HEK293 (cell line): ENCODE results near the gene GALT.

ENCODE experiments used
- CTCF ChIA-PET: fragments of 350-600 bp; formaldehyde crosslinking; extraction: SDS; loops from one replicate; lab custom pipeline; 2021; ENCODE audit warnings: antibody characterized with exemption; lab: Yijun Ruan, JAX
- POLR2A ChIA-PET: fragments of 300-600 bp; formaldehyde crosslinking; extraction: SDS; loops from one replicate; lab custom pipeline; 2020; ENCODE audit warnings: antibody characterized with exemption, inconsistent platforms; lab: Yijun Ruan, JAX
- H3K27ac ChIP-seq: fragments of 200-500 bp; sonication (Bioruptor generic); 2 replicates; pipeline ENCODE4 v1.5.1; 2014; ENCODE audit warnings: low read depth, low read length, control low read depth, inconsistent platforms; ENCODE audit errors: extremely low read depth
- H3K36me3 ChIP-seq, 2 experiments: fragments of 200-500 bp in 1 of 2; sonication (Bioruptor generic) in 1 of 2; 1 replicate in 1 of 2; 2 replicates in 1 of 2; pipeline ENCODE4 v1.5.1; 2014 to 2017; ENCODE audit warnings: inconsistent platforms in 2 of 2, low read length in 2 of 2; ENCODE audit not compliant: control insufficient read depth in 2 of 2, insufficient read depth in 1 of 2
- H3K4me1 ChIP-seq: fragments of 200-500 bp; sonication (Bioruptor generic); 2 replicates; pipeline ENCODE4 v1.5.1; 2014; ENCODE audit warnings: mild to moderate bottlenecking, low read length, inconsistent platforms; ENCODE audit not compliant: control insufficient read depth, insufficient read depth
- H3K4me3 ChIP-seq: 2 replicates; pipeline ENCODE4 v1.5.1; 2011; ENCODE audit warnings: low read depth, mild to moderate bottlenecking, control low read depth, low read length, moderate library complexity
- H3K9me3 ChIP-seq: fragments of 200-500 bp; sonication (Bioruptor generic); 2 replicates; pipeline ENCODE4 v1.5.1; 2014; ENCODE audit warnings: low read depth, low read length, inconsistent platforms; ENCODE audit not compliant: control insufficient read depth, insufficient read depth
- BCL11B ChIP-seq: fragments of 450-650 bp; formaldehyde crosslinking; IDR thresholded peaks from 2 replicates; pipeline ENCODE4 v1.5.1; 2016; ENCODE audit warnings: low read depth, missing biosample characterization, missing genetic modification characterization
- GLI2 ChIP-seq: fragments of 450-650 bp; formaldehyde crosslinking; IDR thresholded peaks from 2 replicates; pipeline ENCODE4; 2017; ENCODE audit warnings: missing biosample characterization, missing genetic modification characterization, low read depth, borderline replicate concordance
- HOXA7 ChIP-seq: sonication (generic); formaldehyde crosslinking; IDR thresholded peaks from 2 replicates; pipeline ENCODE4 v1.8.1; 2022; ENCODE audit warnings: missing genetic modification reagents, borderline replicate concordance
- HOXC10 ChIP-seq: sonication (generic); formaldehyde crosslinking; IDR thresholded peaks from 2 replicates; pipeline ENCODE4 v1.8.1; 2023; ENCODE audit warnings: mild to moderate bottlenecking, missing genetic modification reagents
- SCRT1 ChIP-seq: fragments of 450-650 bp; formaldehyde crosslinking; IDR thresholded peaks from 2 replicates; pipeline ENCODE4 v1.5.1; 2016; ENCODE audit warnings: missing biosample characterization, missing genetic modification characterization, borderline replicate concordance
- ZBTB20 ChIP-seq: fragments of 450-650 bp; formaldehyde crosslinking; IDR thresholded peaks from 2 replicates; pipeline ENCODE4 v1.5.1; 2016; ENCODE audit warnings: missing biosample characterization, missing genetic modification characterization
- ZNF121 ChIP-seq: fragments of 450-650 bp; formaldehyde crosslinking; IDR thresholded peaks from 2 replicates; pipeline ENCODE4 v1.5.1; 2016; ENCODE audit warnings: missing biosample characterization, missing genetic modification characterization
- ZNF2 ChIP-seq: fragments of 450-650 bp; formaldehyde crosslinking; IDR thresholded peaks from 2 replicates; pipeline ENCODE4 v1.5.1; 2016; ENCODE audit warnings: missing biosample characterization, missing genetic modification characterization
- ZNF394 ChIP-seq: fragments of 450-650 bp; formaldehyde crosslinking; IDR thresholded peaks from 2 replicates; pipeline ENCODE4 v1.5.1; 2016; ENCODE audit warnings: missing biosample characterization, missing genetic modification characterization, mild to moderate bottlenecking, moderate library complexity, borderline replicate concordance
- ZNF404 ChIP-seq: fragments of 450-650 bp; formaldehyde crosslinking; IDR thresholded peaks from 2 replicates; pipeline ENCODE4 v1.5.1; 2017; ENCODE audit warnings: missing biosample characterization, missing genetic modification characterization
- ZNF433 ChIP-seq: fragments of 450-650 bp; formaldehyde crosslinking; IDR thresholded peaks from 2 replicates; pipeline ENCODE4 v1.5.1; 2016; ENCODE audit warnings: missing biosample characterization, missing genetic modification characterization, low read depth
- ZNF549 ChIP-seq: fragments of 450-650 bp; IDR thresholded peaks from 2 replicates; pipeline ENCODE4 v1.5.1; 2018; ENCODE audit warnings: missing biosample characterization, missing genetic modification characterization, mild to moderate bottlenecking, inconsistent platforms, moderate library complexity
- ZNF600 ChIP-seq: fragments of 450-650 bp; formaldehyde crosslinking; IDR thresholded peaks from 2 replicates; pipeline ENCODE4 v1.5.1; 2016; ENCODE audit warnings: missing biosample characterization, missing genetic modification characterization
- ZNF610 ChIP-seq: fragments of 450-650 bp; formaldehyde crosslinking; IDR thresholded peaks from 2 replicates; pipeline ENCODE4 v1.5.1; 2016; ENCODE audit warnings: missing biosample characterization, missing genetic modification characterization, borderline replicate concordance
- ZNF621 ChIP-seq: fragments of 450-650 bp; formaldehyde crosslinking; IDR thresholded peaks from 2 replicates; pipeline ENCODE4 v1.5.1; 2017; ENCODE audit warnings: missing biosample characterization, missing genetic modification characterization
- ZNF623 ChIP-seq: fragments of 450-650 bp; formaldehyde crosslinking; IDR thresholded peaks from 2 replicates; pipeline ENCODE4 v1.5.1; 2016; ENCODE audit warnings: missing biosample characterization, missing genetic modification characterization
- ZNF654 ChIP-seq: fragments of 450-650 bp; formaldehyde crosslinking; IDR thresholded peaks from 2 replicates; pipeline ENCODE4 v1.5.1; 2016; ENCODE audit warnings: low read depth, missing biosample characterization, missing genetic modification characterization
- ZNF660 ChIP-seq: fragments of 450-650 bp; IDR thresholded peaks from 2 replicates; pipeline ENCODE4 v1.5.1; 2018; ENCODE audit warnings: missing biosample characterization, mild to moderate bottlenecking, missing genetic modification characterization
- ZNF670 ChIP-seq: fragments of 450-650 bp; formaldehyde crosslinking; IDR thresholded peaks from 2 replicates; pipeline ENCODE4 v1.5.1; 2016; ENCODE audit warnings: missing biosample characterization, missing genetic modification characterization, low read depth
- ZNF830 ChIP-seq: fragments of 450-650 bp; IDR thresholded peaks from 2 replicates; pipeline ENCODE4 v1.5.0; 2018; ENCODE audit warnings: missing biosample characterization, missing genetic modification characterization, low read depth, mild to moderate bottlenecking, moderate library complexity
- TF ChIP-seq, protein P1 (sequence below): fragments of 450-650 bp; formaldehyde crosslinking; IDR thresholded peaks from 2 replicates; pipeline ENCODE4 v1.5.1; 2016; ENCODE audit warnings: missing biosample characterization, missing genetic modification characterization
- TF ChIP-seq, protein P2 (sequence below): fragments of 450-650 bp; formaldehyde crosslinking; conservative IDR thresholded peaks from 2 replicates; pipeline ENCODE4 v1.5.1; 2016; ENCODE audit warnings: low read depth, missing biosample characterization, missing genetic modification characterization
- TF ChIP-seq, protein P3 (sequence below): fragments of 450-650 bp; formaldehyde crosslinking; IDR thresholded peaks from 2 replicates; pipeline ENCODE4 v1.5.1; 2016; ENCODE audit warnings: missing biosample characterization, missing genetic modification characterization
- TF ChIP-seq, protein P4 (sequence below): fragments of 450-650 bp; formaldehyde crosslinking; IDR thresholded peaks from 2 replicates; pipeline ENCODE4 v1.5.1; 2016; ENCODE audit warnings: missing biosample characterization, missing genetic modification characterization
- TF ChIP-seq, protein P5 (sequence below): fragments of 450-650 bp; formaldehyde crosslinking; IDR thresholded peaks from 2 replicates; pipeline ENCODE4 v1.5.1; 2016; ENCODE audit warnings: missing biosample characterization, missing genetic modification characterization
- TF ChIP-seq, protein P6 (sequence below): fragments of 450-650 bp; formaldehyde crosslinking; IDR thresholded peaks from 2 replicates; pipeline ENCODE4 v1.5.1; 2016; ENCODE audit warnings: missing biosample characterization, missing genetic modification characterization

Gene GALT

DNA sequence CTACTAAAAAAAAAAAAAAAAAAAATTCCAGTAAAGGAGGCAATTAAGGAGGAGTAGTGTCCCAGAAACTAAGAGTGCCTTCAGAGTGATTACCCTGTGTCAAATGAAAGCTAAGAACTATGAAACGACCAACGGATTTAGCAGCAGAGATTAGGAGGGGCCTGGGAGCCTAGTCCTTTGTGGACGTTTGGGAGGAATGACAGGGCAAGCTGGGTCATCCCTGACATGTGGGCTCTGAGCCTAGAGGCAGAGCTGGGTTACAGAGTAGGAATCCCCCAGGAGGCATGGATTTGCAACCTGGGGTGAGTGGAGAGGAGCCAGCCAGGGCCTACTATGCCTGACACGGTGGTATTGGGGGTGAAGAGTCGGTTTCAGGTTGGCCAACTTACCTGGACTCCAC is 13.3 kb upstream of the GALT start (continued):
- TF ChIP-seq, protein P1, sequence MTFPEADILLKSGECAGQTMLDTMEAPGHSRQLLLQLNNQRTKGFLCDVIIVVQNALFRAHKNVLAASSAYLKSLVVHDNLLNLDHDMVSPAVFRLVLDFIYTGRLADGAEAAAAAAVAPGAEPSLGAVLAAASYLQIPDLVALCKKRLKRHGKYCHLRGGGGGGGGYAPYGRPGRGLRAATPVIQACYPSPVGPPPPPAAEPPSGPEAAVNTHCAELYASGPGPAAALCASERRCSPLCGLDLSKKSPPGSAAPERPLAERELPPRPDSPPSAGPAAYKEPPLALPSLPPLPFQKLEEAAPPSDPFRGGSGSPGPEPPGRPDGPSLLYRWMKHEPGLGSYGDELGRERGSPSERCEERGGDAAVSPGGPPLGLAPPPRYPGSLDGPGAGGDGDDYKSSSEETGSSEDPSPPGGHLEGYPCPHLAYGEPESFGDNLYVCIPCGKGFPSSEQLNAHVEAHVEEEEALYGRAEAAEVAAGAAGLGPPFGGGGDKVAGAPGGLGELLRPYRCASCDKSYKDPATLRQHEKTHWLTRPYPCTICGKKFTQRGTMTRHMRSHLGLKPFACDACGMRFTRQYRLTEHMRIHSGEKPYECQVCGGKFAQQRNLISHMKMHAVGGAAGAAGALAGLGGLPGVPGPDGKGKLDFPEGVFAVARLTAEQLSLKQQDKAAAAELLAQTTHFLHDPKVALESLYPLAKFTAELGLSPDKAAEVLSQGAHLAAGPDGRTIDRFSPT (tag by site-specific recombination) = no peak
- TF ChIP-seq ZBTB20 (no peak), ZNF623 (no peak), GLI2 (tag by site-specific recombination) (no peak), ZNF404 (tag by site-specific recombination) (no peak), ZNF433 (tag by site-specific recombination) (no peak), ZNF830 (no peak), BCL11B (tag by site-specific recombination) (no peak), ZNF621 (no peak), ZNF2 (tag by site-specific recombination) (no peak), ZNF549 (no peak), SCRT1 (tag by site-specific recombination) (no peak), HOXC10 (CRISPR knock-in tag) (no peak)
- TF ChIP-seq, protein P2, sequence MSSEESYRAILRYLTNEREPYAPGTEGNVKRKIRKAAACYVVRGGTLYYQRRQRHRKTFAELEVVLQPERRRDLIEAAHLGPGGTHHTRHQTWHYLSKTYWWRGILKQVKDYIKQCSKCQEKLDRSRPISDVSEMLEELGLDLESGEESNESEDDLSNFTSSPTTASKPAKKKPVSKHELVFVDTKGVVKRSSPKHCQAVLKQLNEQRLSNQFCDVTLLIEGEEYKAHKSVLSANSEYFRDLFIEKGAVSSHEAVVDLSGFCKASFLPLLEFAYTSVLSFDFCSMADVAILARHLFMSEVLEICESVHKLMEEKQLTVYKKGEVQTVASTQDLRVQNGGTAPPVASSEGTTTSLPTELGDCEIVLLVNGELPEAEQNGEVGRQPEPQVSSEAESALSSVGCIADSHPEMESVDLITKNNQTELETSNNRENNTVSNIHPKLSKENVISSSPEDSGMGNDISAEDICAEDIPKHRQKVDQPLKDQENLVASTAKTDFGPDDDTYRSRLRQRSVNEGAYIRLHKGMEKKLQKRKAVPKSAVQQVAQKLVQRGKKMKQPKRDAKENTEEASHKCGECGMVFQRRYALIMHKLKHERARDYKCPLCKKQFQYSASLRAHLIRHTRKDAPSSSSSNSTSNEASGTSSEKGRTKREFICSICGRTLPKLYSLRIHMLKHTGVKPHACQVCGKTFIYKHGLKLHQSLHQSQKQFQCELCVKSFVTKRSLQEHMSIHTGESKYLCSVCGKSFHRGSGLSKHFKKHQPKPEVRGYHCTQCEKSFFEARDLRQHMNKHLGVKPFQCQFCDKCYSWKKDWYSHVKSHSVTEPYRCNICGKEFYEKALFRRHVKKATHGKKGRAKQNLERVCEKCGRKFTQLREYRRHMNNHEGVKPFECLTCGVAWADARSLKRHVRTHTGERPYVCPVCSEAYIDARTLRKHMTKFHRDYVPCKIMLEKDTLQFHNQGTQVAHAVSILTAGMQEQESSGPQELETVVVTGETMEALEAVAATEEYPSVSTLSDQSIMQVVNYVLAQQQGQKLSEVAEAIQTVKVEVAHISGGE (tag by site-specific recombination) = no peak
- TF ChIP-seq, all 188 proteins: peak for 0

DNA sequence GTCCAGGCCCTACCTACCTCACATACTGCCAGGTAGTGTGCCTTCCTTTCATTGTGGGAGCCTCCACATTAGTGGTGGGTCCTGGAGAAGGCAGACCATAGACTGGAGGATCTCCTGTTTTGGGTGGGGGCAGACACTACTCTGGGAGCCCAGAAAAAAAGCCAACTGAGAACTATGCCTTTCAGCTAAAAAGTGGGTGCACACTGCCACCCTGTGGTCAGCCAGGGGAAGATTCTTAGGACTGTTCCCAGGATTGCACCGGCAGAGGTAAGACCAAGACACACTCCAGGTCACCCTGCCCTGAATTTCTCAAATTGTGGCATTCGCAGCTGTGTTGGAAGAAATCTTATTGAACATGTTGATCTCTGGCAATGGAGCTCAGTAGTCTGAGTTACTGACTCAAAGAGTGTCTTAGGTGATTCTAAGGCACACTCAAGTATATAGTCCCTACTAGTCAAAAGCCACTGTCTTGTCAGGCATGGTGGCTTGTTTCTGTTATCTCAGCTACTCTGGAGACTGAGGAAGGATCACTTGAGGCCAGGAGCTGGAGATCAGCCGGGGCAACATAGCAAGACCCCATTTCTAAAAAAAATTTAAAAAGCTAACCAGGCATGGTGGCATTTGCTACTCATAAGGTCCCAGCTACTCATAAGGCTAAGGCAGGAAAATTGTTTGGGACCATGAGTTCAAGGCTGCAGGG is 12.5 kb upstream of the GALT start:
- no peaks in the 10 kb centered on the region for H3K4me1 ChIP-seq
- ChIA-PET POLR2A (interaction anchor here (0.6 to 7.0 kb wide), 8 partner anchors 12 to 179 kb away, joined by 3 to 90 read pairs (median 6); partner anchors contain the start of genes DCTN3, GALT and RPP25L), CTCF (interaction anchor here (0.5 to 8.3 kb wide), 44 partner anchors 11 to 1343 kb away, joined by 3 to 164 read pairs (median 4); partner anchors contain the start of genes DCTN3, GALT, IL11RA and RPP25L)
- H3K27ac ChIP-seq = no peak overlapping the region
- H3K36me3 ChIP-seq = peaks cover 0 to 15% of the 10 kb centered on the region in 2 experiments; a peak in 2 of 3 replicates
- no peak overlapping the region for H3K4me3 ChIP-seq
- H3K9me3 ChIP-seq = no peaks in the 10 kb centered on the region
- TF ChIP-seq HOXA7 (CRISPR knock-in tag) (no peak), ZNF121 (tag by site-specific recombination) (peak; percentile 100), ZNF660 (peak; percentile 30; the same call in 1 of the 2 replicates), ZNF600 (peak; percentile 47; the same call in 1 of the 2 replicates), ZNF394 (tag by site-specific recombination) (peak; percentile 48), ZNF654 (tag by site-specific recombination) (peak; percentile 72), ZNF670 (no peak), ZNF610 (tag by site-specific recombination) (no peak)
- TF ChIP-seq, protein P3, sequence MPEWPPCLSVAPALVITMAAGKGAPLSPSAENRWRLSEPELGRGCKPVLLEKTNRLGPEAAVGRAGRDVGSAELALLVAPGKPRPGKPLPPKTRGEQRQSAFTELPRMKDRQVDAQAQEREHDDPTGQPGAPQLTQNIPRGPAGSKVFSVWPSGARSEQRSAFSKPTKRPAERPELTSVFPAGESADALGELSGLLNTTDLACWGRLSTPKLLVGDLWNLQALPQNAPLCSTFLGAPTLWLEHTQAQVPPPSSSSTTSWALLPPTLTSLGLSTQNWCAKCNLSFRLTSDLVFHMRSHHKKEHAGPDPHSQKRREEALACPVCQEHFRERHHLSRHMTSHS = no peak
- TF ChIP-seq, protein P4, sequence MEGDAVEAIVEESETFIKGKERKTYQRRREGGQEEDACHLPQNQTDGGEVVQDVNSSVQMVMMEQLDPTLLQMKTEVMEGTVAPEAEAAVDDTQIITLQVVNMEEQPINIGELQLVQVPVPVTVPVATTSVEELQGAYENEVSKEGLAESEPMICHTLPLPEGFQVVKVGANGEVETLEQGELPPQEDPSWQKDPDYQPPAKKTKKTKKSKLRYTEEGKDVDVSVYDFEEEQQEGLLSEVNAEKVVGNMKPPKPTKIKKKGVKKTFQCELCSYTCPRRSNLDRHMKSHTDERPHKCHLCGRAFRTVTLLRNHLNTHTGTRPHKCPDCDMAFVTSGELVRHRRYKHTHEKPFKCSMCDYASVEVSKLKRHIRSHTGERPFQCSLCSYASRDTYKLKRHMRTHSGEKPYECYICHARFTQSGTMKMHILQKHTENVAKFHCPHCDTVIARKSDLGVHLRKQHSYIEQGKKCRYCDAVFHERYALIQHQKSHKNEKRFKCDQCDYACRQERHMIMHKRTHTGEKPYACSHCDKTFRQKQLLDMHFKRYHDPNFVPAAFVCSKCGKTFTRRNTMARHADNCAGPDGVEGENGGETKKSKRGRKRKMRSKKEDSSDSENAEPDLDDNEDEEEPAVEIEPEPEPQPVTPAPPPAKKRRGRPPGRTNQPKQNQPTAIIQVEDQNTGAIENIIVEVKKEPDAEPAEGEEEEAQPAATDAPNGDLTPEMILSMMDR = peak; percentile 70
- TF ChIP-seq, protein P5, sequence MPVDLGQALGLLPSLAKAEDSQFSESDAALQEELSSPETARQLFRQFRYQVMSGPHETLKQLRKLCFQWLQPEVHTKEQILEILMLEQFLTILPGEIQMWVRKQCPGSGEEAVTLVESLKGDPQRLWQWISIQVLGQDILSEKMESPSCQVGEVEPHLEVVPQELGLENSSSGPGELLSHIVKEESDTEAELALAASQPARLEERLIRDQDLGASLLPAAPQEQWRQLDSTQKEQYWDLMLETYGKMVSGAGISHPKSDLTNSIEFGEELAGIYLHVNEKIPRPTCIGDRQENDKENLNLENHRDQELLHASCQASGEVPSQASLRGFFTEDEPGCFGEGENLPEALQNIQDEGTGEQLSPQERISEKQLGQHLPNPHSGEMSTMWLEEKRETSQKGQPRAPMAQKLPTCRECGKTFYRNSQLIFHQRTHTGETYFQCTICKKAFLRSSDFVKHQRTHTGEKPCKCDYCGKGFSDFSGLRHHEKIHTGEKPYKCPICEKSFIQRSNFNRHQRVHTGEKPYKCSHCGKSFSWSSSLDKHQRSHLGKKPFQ (tag by site-specific recombination) = no peak
- TF ChIP-seq, protein P6, sequence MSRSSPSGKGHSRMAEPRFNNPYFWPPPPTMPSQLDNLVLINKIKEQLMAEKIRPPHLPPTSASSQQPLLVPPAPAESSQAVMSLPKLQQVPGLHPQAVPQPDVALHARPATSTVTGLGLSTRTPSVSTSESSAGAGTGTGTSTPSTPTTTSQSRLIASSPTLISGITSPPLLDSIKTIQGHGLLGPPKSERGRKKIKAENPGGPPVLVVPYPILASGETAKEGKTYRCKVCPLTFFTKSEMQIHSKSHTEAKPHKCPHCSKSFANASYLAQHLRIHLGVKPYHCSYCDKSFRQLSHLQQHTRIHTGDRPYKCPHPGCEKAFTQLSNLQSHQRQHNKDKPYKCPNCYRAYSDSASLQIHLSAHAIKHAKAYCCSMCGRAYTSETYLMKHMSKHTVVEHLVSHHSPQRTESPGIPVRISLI (tag by site-specific recombination) = peak; percentile 56; the same call in 1 of the 2 replicates
